Ecto neural progenitor cell (in vitro differentiated cells): ENCODE results near the gene CD83.

Source experiments
- DNase-seq: peaks from one replicate; pipeline ENCODE4 v3.0.0-alpha.2; 2018; ENCODE audit warnings: low spot score

The CD83 gene

DNA sequence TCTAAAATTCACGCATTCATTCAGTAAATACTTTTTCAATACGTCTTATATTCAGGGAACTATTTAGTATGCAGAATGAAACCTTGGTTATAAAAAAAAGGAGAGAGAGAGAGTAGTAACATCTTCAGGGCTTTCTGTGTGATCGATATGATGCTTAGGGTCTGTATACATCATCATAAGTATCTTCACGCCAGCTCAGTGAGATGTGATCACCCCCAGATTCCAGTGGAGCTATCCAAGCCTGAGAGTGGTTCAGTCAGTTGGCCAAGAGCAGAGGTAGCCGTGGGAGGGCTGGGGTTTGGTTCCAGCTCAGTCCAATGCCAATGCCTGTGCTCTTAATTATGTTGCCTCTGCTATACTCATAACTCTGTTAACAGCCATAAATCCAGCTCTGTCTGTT is 8.6 kb downstream of the CD83 start:
- DNase-seq: no peak

- no peak for DNase-seq
Observed at GRCh38 chr6:14127611-14128010, 10.0 kb downstream of the CD83 start.

DNA sequence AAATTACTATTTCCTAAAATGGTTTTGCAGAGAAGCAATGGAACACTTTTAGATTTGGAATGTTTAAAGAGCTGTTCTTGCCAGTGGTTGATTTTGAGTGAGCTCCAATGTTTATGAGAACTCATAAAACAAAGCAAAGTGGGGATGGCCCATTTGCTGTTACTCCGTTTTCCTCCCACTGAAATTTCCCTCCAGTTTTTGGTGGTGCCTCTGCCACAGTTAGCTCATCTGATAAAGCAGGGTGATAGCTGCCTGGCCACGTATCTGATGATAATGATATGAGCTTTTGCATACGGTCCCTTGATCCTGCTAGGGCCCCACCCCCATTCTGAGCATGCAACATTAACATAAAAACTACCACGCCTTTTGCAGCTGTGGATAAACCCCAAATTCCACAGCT is 10.4 kb downstream of the CD83 start:
- no peak for DNase-seq

- DNase-seq: no peak
Observed at GRCh38 chr6:14128746-14129145, 11.2 kb downstream of the CD83 start.

- peak; percentile 68 for DNase-seq
Observed at GRCh38 chr6:14129575-14129974, 12.0 kb downstream of the CD83 start.

DNA sequence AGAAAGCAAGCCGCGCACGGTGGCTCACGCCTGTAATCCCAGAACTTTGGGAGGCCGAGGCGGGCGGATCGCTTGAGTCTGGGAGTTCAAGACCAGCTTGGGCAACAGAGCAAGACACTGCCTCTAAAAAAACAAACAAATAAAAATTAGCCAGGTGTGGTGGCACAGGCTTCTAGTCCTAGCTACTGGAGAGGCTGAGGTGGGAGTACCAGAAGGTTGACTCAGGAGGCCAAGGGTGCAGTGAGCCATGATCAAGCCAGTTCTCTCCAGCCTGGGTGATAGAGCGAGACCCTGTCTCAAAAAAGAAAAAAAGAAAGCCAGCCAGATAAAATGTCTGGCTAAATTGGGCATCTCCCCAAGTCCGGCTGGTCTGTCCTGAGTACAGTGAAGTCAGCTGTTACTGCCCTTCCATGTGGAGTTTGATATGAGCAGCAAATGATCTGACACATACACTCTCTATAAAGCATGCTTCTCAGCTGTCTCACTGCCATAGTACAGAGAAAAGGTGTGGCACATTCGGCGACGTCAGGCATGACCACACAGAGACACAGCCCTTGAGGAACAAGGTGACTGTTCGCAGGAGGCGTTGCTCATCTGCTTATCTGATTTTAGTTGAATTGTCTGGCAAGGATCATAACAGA is 13.0 kb downstream of the CD83 start:
- no peak for DNase-seq

- no peak for DNase-seq
Observed at GRCh38 chr6:14131579-14131978, 14.0 kb downstream of the CD83 start.

- no peak for DNase-seq
Observed at GRCh38 chr6:14132244-14132920, 14.8 kb downstream of the CD83 start.

DNA sequence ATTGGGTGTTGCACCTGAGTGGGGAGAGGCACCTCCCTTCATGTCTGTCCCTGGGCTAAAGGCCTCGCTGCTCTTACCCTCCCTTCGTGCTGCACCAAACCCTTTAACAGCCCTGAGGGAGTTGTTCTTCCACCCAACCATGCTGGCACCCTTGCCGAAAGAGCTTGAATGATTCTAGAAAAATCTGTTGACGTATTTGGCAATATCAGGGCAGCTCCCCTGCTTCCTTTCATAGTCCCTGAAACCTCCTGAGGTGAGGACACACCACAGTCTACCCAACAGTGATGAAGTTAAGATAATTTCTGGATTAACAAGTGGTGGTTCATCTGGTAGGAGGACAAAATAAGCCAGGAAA is 15.3 kb downstream of the CD83 start:
- no peak for DNase-seq

DNA sequence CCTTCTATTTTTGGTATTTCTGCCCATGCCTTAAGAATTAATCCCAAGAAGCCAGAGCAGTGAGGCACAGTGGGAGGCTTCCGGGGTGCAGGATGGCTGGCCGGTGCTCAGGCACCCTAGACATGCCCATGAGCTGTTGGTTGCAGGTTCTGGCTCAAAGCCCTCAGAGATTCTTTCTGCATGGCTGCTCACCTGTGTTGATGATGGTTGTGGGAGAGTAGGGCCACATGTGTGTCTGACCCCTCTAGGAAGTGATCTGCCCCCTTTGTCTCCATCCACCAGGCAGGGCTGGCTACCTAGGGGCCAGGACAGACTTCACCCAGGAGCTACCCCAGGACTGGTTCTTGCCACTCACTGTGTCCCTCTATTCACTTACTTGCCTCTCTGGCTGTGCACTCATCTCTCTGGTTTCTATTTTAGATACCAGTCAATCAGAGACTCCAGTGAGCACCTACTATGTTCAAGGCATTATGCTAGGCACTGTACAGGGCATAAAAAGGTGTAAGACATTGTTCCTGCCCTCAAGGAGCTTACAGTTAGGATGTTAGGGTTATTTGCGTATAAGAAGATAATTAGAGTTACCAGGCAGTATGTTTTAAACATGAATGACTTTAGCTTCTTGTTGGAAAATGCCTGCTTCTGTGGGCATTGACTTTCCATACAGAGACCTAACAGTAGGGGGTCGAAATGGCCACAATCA is 16.8 kb downstream of the CD83 start:
- peak; percentile 17 for DNase-seq

DNA sequence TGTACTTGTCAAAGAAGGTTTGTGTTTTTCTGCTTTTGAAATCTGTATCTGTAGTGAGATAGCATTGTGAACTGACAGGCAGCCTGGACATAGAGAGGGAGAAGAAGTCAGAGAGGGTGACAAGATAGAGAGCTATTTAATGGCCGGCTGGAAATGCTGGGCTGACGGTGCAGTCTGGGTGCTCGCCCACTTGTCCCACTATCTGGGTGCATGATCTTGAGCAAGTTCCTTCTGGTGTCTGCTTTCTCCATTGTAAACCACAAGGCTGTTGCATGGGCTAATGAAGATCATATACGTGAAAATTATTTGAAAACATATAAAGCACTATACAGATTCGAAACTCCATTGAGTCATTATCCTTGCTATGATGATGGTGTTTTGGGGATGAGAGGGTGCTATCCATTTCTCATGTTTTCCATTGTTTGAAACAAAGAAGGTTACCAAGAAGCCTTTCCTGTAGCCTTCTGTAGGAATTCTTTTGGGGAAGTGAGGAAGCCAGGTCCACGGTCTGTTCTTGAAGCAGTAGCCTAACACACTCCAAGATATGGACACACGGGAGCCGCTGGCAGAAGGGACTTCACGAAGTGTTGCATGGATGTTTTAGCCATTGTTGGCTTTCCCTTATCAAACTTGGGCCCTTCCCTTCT is 18.4 kb downstream of the CD83 start:
- no peak for DNase-seq

- DNase-seq: no peak
Observed at GRCh38 chr6:14138701-14139215, 21.2 kb downstream of the CD83 start.

GRCh38 chr6:14141351-14142062 is 23.9 kb downstream of the CD83 start:
- DNase-seq: no peak

DNA sequence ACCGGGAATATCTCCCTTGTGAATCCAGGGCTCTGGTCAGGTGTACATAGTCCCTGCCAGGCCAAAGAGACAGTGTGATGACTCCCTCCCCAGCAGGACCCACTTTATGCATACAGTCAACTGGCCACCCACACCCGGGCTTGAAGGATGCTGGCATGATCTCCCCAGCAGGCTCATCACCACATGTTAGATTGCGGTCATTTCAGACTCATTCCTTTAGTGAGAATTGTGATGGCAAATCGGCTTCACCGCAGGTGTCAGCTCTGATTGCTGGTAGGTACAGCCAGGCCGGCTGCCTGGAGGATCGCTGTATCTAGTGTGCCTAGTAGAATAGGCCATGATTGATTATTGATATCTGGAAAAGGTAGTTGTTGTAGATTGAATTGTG is 24.5 kb downstream of the CD83 start:
- DNase-seq: no peak

DNA sequence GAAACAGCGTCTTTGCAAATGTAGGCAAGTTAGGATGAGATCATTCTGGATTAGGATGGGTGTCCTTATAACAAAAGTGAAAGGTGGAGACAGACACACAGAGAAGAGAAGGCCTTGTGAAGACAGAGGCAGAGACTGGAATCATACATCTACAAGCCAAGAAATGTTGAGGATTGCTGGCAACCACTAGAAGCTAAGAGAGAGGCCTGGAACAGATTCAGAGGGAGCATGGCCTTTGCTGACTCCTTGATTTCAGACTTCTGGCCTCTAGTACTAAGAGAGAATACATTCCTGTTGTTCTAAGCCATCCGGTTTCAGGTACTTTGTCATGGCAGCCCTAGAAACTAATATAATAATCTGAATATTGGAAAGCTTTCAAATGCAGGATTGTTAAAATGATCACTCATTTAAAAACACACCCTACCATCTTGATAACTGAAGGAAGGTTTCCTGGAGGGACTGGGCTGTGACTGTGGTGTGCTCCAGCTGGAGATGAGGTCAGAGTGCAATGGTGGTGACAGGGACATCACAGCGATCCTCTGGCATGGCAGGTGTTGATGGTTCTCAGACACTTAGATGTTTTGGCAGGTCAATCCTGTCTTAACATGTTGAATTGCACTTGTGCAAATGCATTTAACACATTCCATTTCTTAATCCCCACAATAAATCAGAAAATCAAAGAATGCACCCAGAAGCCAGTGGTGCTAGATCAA is 25.1 kb downstream of the CD83 start:
- DNase-seq: no peak

DNA sequence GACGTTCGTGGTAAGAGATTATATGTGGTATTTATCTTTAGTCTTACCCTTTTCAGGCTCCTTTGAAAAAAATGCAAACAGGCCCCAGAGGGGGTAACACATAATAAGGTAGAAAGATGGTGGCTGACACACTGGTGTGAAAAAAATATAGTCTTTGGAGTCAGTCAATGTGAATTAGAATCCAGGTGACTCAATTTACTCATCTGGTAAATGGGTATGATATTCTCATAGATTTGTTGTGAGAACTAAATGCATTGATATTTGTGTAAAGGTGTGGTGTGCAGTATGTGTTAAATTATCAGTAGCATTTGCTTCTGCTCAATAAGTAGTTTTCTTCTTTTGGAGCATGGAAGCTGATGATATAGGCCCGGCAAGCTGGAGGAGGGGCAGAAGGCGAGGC is 25.7 kb downstream of the CD83 start:
- no peak for DNase-seq

- peak; percentile 83 for DNase-seq
Observed at GRCh38 chr6:14144678-14145113, 27.1 kb downstream of the CD83 start.

DNA sequence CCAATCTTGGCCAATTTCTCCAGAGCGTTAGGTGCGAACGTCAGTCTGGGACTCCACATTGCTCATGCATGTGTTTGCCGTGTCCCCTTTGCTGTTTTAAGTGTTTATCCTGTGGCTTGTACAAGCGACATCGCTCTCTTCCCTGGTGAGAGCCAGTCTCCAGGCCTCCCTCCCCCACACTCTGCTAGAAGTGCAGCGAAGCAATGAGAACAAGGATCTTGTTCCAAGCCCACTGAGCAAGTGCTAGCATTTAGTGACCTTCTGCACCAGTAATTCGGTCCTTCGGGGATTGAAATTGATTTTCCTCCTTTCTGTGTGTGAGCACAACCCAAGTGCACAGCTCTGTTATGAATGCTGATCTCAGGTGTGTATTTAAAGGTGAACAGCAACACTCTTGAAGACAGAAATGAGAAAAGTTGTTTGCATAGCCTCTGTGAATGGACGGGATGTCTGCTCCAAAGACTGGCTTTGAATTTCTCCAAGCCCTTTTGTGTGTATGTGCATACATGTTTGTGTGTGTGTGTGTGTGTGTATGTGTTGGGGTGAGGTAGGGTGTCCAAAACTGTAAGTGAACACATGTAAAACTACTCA is 29.0 kb downstream of the CD83 start:
- DNase-seq: no peak

DNA sequence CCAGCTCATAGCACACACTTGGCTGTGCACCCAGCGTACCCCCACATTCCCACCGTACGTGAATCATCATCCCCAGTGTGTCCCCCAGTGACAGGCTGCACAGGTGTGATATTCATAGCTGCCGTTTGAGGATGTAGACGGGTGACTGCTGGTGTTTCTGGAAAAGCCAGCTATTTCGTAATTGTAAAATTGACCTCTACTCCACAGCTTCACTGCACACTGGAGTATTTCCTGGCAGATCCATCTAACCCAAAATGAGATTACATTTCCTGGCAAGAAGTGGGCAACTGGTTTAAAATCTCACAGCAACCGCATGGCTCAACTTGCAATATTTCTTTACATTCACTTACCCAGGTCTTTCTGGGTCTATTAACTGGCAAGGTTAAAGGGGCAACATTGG is 30.3 kb downstream of the CD83 start:
- no peak for DNase-seq

DNA sequence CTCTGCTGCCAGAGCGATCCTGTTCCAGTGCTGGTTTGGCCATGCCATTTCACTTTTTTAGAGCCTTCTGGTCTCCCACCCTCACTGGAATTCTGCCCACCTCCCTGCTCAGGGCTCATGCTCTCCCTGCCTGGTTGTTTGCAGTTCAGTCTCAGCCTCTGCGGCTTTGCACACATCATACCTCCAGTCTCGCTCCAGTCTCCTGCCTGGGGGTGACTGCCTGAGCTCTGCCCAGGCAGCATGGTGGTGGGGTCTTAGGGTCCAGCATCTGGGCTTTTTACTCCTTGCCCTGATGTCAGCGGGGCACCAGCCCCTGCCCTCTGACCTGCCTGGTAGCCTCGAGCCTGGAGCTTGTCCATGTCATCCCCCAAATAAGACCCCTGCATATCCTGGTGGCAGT is 30.9 kb downstream of the CD83 start:
- DNase-seq: no peak
